PC-3 (cell line): ENCODE measurements around the gene GDPD3. TPM values are rescaled to one million over a fixed set of nuclear protein-coding genes. Genes with fewer than 3 reads are reported as not detected.

Experiments
- ATAC-seq: fragments of 200-7000 bp; cut with Tn5 transposase; 2 replicates; pipeline ENCODE4 v1.9.1; 2020; ENCODE audit warnings: mild to moderate bottlenecking, moderate library complexity
- Bru-seq: library from RNA; stranded (reverse); fragments of 400-500 nt; gene quantifications from one replicate; lab custom pipeline; 2021; lab: Mats Ljungman, UMichigan
- BruChase-seq, 2 experiments: library from RNA; stranded (reverse); fragments of 400-500 nt; gene quantifications; one replicate each; lab custom pipeline; 2021; lab: Mats Ljungman, UMichigan
- BruUV-seq: library from RNA; stranded (reverse); fragments of 400-500 nt; replicated peaks from 2 replicates; lab custom pipeline; 2021; lab: Mats Ljungman, UMichigan
- CTCF ChIA-PET: fragments of 300-600 bp; sonication (Branson Sonifier 250); formaldehyde crosslinking; loops from one replicate; lab custom pipeline; 2022; ENCODE audit warnings: antibody characterized with exemption; lab: Charles Lee
- POLR2A ChIA-PET: fragments of 300-600 bp; sonication (Branson Sonifier 250); formaldehyde crosslinking; loops from one replicate; lab custom pipeline; 2022; ENCODE audit warnings: antibody characterized with exemption; ENCODE audit not compliant: unreplicated experiment; lab: Charles Lee
- DNase-seq: peaks from one replicate; pipeline ENCODE4 v3.0.0-alpha.2; 2015
- H2AFZ ChIP-seq: fragments of 300-600 bp; sonication (generic); 2 replicates; pipeline ENCODE4 v1.6.0; 2016; ENCODE audit warnings: antibody characterized with exemption, low read length
- H3F3A ChIP-seq: fragments of 300-600 bp; sonication (generic); one replicate; pipeline ENCODE4 v1.6.0; 2017; ENCODE audit warnings: antibody characterized with exemption, low read length, control low read depth, mild to moderate bottlenecking; ENCODE audit not compliant: unreplicated experiment
- H3K27ac ChIP-seq: fragments of 300-600 bp; sonication (generic); 2 replicates; pipeline ENCODE4 v1.5.1; 2016; ENCODE audit warnings: mild to moderate bottlenecking, low read length
- H3K27me3 ChIP-seq: fragments of 300-600 bp; sonication (generic); 2 replicates; pipeline ENCODE4 v1.6.1; 2016; ENCODE audit warnings: low read length, mixed read lengths
- H3K36me3 ChIP-seq: fragments of 300-600 bp; sonication (generic); 2 replicates; pipeline ENCODE4 v1.6.1; 2016; ENCODE audit warnings: low read depth, mixed run types, low read length, mixed read lengths
- H3K4me1 ChIP-seq: fragments of 300-600 bp; sonication (generic); 2 replicates; pipeline ENCODE4 v1.5.1; 2016; ENCODE audit warnings: low read length; ENCODE audit not compliant: insufficient read depth
- H3K4me2 ChIP-seq: fragments of 300-600 bp; sonication (generic); 2 replicates; pipeline ENCODE4 v1.6.0; 2016; ENCODE audit warnings: low read length
- H3K4me3 ChIP-seq: fragments of 300-600 bp; sonication (generic); 2 replicates; pipeline ENCODE4 v1.5.1; 2016; ENCODE audit warnings: mild to moderate bottlenecking, low read length, mixed read lengths
- H3K79me2 ChIP-seq: fragments of 300-600 bp; sonication (generic); 2 replicates; pipeline ENCODE4 v1.6.1; 2017; ENCODE audit warnings: low read length, mixed read lengths
- H3K9ac ChIP-seq: fragments of 300-600 bp; sonication (generic); 2 replicates; pipeline ENCODE4 v1.6.0; 2016; ENCODE audit warnings: mild to moderate bottlenecking, low read length
- H3K9me2 ChIP-seq: fragments of 300-600 bp; sonication (generic); replicated peaks from 2 replicates; pipeline ENCODE4 v1.6.1; 2016; ENCODE audit warnings: mixed run types, low read length, mixed read lengths
- H3K9me3 ChIP-seq: fragments of 300-600 bp; sonication (generic); 2 replicates; pipeline ENCODE4 v1.6.1; 2016; ENCODE audit warnings: low read length, mixed read lengths
- H4K20me1 ChIP-seq: fragments of 300-600 bp; sonication (generic); 2 replicates; pipeline ENCODE4 v1.6.1; 2016; ENCODE audit warnings: low read length, mixed read lengths
- CTCF ChIP-seq: fragments of 300-600 bp; sonication (generic); conservative IDR thresholded peaks from 2 replicates; pipeline ENCODE4 v1.5.1; 2017; ENCODE audit warnings: antibody characterized with exemption, low read depth, mild to moderate bottlenecking, low read length
- EZH2 ChIP-seq: fragments of 300-600 bp; sonication (generic); IDR thresholded peaks from one replicate; pipeline ENCODE4 v1.6.1; 2017; ENCODE audit warnings: antibody characterized with exemption, mild to moderate bottlenecking, low read length; ENCODE audit not compliant: unreplicated experiment
- EZH2phosphoT487 ChIP-seq: fragments of 300-600 bp; sonication (generic); IDR thresholded peaks from 2 replicates; pipeline ENCODE4 v1.6.1; 2018; ENCODE audit warnings: mild to moderate bottlenecking, antibody characterized with exemption, low read length, borderline replicate concordance
- intact Hi-C: fragments of 100-400 bp; cut with micrococcal nuclease; formaldehyde crosslinking; loops from 2 replicates; pipeline ENCODE4 v1.9.0; 2023
- long read RNA-seq: library from polyadenylated mRNA; unstranded; transcript quantifications from one replicate; pipeline ENCODE4 v2.0.0, GENCODE V29; 2021; ENCODE audit not compliant: unreplicated experiment
- total RNA-seq: library from RNA; depleted of rRNA; stranded (reverse); fragments of >200 nt; gene quantifications from 2 replicates; pipeline ENCODE4 v1.2.3, GENCODE V29; 2014; rRNA removed

Gene GDPD3
- total RNA-seq: 2.2 and 3.4 TPM in 2 replicates
- Bru-seq, nascent RNA: percentile 36 among the genes with signal in this experiment
- BruChase-seq, experiment 1, labeled RNA remaining after a 6-hour chase: percentile 48 among the genes with signal in this experiment
- BruChase-seq, experiment 2, labeled RNA remaining after a 2-hour chase: percentile 39 among the genes with signal in this experiment
- long read RNA-seq, partial matches to known transcripts: 1 of 3 reads
- long read RNA-seq, other reads (novel, unspliced or antisense): 1 of 3 reads

GRCh38 chr16:30113031-30113710 lies at the start of gene GDPD3:
TSS of gene GDPD3 (minus strand) at chr16:30113537. CDS start at chr16:30113478, 59 bp downstream.
- no peaks in the 10 kb centered on the region for H3K9me3 ChIP-seq
- intact Hi-C loops: no loop called here
- H3K4me3 ChIP-seq: no peak within 1 kb of the TSS
- POLR2A ChIA-PET: no interaction called here
- no peak for TF ChIP-seq EZH2phosphoT487
- TF ChIP-seq EZH2: no peak
- TF ChIP-seq CTCF: no peak
- peak within 1 kb of the TSS; percentile 15; the same call in 1 of the 2 replicates for H3K27ac ChIP-seq
- CTCF ChIA-PET: no interaction called here
- H3K4me1 ChIP-seq: peaks cover 11% of the 10 kb centered on the region
- H3F3A ChIP-seq: no peaks in the 10 kb centered on the region
- H3K9ac ChIP-seq: no peak within 1 kb of the TSS
- H3K27me3 ChIP-seq: no peaks in the 10 kb centered on the region
- H3K36me3 ChIP-seq: no peaks in the 10 kb centered on the region
- peak; percentile 66 for ATAC-seq
- DNase-seq: peak; percentile 33
- no peaks in the 10 kb centered on the region for H4K20me1 ChIP-seq
- H3K9me2 ChIP-seq: no peaks in the 10 kb centered on the region
- H2AFZ ChIP-seq: 0 out of 2 replicates have a peak within 1 kb of the TSS, but pooled peaks have one; percentile 26
- peak within 1 kb of the TSS; percentile 39; the same call in 1 of the 2 replicates for H3K4me2 ChIP-seq
- no peaks in the 10 kb centered on the region for H3K79me2 ChIP-seq
- BruUV-seq: no TSS peak

- no peaks in the 10 kb centered on the region for H3F3A ChIP-seq
- no peak for DNase-seq
- no peaks in the 10 kb centered on the region for H4K20me1 ChIP-seq
- no peaks in the 10 kb centered on the region for H3K79me2 ChIP-seq
- CTCF ChIA-PET: no interaction called here
- no peak overlapping the region for H3K9ac ChIP-seq
- no peak for ATAC-seq
- no TSS peak for BruUV-seq
- TF ChIP-seq CTCF (no peak), EZH2phosphoT487 (no peak), EZH2 (no peak)
- H3K4me2 ChIP-seq: no peak overlapping the region
- POLR2A ChIA-PET: no interaction called here
- H3K9me3 ChIP-seq: no peaks in the 10 kb centered on the region
- H2AFZ ChIP-seq: no peak overlapping the region
- H3K9me2 ChIP-seq: no peaks in the 10 kb centered on the region
- H3K4me1 ChIP-seq: no peaks in the 10 kb centered on the region
- no peak overlapping the region for H3K27ac ChIP-seq
- H3K36me3 ChIP-seq: no peaks in the 10 kb centered on the region
- no peaks in the 10 kb centered on the region for H3K27me3 ChIP-seq
- no peak overlapping the region for H3K4me3 ChIP-seq
- intact Hi-C loops: no loop called here
These were observed 43.9 kb upstream of the GDPD3 start for GRCh38 chr16:30157214-30157613.
